Erythroblast (primary cell): ENCODE measurements around the gene ZBED2.

ENCODE experiments used
- GATA1 ChIP-seq: IDR thresholded peaks from 2 replicates; pipeline ENCODE4 v1.6.1; 2011; ENCODE audit warnings: low read depth, mild to moderate bottlenecking, control low read depth, low read length, moderate library complexity
- POLR2A ChIP-seq: IDR thresholded peaks from 2 replicates; pipeline ENCODE4 v1.6.1; 2011; ENCODE audit warnings: mild to moderate bottlenecking, low read length

DNA sequence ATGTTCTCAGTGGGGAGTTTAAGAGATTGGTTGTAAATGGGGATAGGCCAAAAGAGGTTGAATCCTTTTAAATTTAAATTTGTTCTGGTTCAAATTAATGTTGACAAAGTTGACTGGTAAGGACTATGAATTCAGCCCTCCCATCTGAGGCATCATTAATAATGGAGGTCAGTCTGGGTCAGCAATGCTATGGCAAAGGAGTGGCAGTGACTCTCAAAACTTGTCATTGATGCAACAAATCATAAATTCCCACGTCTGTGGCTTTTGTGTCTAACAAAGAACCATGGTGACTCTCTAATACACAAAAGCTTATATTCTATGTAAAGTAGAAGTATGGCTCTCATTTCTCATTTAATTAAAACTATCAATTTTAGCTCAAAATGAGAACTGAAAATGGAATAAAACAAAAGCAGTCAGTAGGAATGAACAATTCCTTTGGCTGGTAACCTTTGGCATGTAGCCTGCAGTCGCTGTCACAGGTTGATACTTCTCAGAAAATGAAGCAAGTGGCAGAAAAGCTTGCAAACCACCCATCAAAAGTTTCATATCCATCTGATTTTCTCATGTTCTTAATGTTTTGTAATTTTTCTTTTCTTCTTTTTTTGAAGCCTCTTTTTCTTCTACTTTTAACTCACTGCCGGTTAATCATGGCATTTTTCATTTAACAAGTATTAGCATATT lies 12.2 kb upstream of the ZBED2 start:
- TF ChIP-seq POLR2A (no peak), GATA1 (no peak)
